Stimulated activated naive CD4-positive, alpha-beta T cell treated with Interleukin-2 at 50 U/mL for 16 hours (primary cell): ENCODE data around the gene THBS1.

Experiments used
- DNase-seq: peaks from one replicate; lab custom pipeline; 2025; lab: John Stamatoyannopoulos, UW

The THBS1 gene

DNA sequence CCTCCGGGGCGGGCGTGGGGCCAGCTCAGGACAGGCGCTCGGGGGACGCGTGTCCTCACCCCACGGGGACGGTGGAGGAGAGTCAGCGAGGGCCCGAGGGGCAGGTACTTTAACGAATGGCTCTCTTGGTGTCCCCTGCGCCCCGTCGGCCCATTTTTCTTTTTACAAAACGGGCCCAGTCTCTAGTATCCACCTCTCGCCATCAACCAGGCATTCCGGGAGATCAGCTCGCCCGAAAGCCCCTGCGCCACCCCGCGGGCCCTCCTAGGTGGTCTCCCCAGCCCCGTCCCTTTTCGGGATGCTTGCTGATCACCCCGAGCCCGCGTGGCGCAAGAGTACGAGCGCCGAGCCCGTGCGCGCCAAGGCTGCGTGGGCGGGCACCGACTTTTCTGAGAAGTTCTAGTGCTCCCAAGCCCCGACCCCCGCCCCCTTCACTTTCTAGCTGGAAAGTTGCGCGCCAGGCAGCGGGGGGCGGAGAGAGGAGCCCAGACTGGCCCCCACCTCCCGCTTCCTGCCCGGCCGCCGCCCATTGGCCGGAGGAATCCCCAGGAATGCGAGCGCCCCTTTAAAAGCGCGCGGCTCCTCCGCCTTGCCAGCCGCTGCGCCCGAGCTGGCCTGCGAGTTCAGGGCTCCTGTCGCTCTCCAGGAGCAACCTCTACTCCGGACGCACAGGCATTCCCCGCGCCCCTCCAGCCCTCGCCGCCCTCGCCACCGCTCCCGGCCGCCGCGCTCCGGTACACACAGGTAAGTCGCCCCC, at the start of gene THBS1:
TSS of gene THBS1 (plus strand) at position 595 of the 757 bp plus-strand sequence. CDS start 779 bp downstream, outside the sequence.
- DNase-seq = peak; percentile 47

- DNase-seq = no peak
Observed at GRCh38 chr15:39534996-39535395, 45.9 kb upstream of the THBS1 start.

- no peak for DNase-seq
Observed at GRCh38 chr15:39535466-39535865, 45.4 kb upstream of the THBS1 start.

GRCh38 chr15:39538936-39539335, 41.9 kb upstream of the THBS1 start:
- DNase-seq = no peak

DNA sequence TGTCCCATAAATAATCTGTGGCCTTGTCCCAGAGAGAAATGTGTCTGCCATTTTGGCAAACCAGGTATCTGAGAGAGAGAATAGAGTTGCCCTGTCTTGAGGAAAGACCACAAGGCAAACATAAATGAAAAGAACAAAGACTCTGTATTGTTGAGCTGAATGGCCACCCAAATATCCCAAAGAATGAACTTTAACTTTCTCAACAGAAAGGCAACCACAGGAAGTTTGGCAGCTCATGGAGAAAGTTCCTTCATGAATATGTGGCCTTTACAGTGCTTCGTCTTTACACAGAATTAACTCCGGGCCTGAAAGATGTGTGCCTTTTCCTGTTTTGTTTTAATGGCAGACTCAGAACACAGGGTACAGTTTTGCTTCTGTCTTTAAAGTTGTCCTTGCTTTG, 41.4 kb upstream of the THBS1 start:
- no peak for DNase-seq

- DNase-seq = no peak
Observed at GRCh38 chr15:39539973-39540558, 40.8 kb upstream of the THBS1 start.

- DNase-seq = no peak
Observed at GRCh38 chr15:39542385-39543065, 38.4 kb upstream of the THBS1 start.

- no peak for DNase-seq
Observed at GRCh38 chr15:39543651-39544050, 37.2 kb upstream of the THBS1 start.

DNA sequence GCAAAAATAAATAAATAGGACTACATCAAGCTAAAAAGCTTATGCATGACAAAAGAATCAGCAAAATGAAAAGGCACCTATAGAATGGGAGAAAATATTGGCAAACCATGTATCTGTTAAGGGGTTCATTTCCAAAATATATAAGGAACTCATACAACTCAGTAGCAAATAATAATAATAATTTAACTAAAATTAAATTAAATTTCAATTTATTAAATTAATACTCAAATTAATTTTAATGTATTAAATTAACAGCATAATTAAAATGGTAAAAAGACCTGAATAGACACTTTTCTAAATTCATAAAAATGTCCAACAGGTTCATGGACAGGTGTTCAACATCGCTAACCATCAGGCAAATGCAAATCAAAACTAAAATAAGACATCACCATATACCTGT, 34.0 kb upstream of the THBS1 start:
- no peak for DNase-seq

DNA sequence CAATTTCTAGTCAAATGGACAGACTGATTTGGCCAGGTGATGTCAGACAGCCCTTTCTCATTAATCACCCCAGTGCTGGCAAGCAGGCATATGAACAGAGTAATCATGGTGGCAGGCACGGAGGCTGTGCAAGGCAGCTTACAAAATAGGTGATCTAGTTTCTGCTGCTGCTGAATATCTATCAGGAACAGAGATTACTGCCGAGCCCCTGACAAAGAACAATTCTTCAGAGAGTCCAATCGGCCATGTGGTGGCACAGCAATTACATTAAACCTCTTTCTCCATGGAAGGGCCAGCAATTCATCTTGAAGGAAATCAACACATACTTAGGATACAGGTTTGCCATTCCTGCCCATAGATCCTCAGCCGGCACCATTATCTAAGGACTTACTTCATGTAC, 32.3 kb upstream of the THBS1 start:
- no peak for DNase-seq

GRCh38 chr15:39549912-39550311, 31.0 kb upstream of the THBS1 start:
- no peak for DNase-seq

DNA sequence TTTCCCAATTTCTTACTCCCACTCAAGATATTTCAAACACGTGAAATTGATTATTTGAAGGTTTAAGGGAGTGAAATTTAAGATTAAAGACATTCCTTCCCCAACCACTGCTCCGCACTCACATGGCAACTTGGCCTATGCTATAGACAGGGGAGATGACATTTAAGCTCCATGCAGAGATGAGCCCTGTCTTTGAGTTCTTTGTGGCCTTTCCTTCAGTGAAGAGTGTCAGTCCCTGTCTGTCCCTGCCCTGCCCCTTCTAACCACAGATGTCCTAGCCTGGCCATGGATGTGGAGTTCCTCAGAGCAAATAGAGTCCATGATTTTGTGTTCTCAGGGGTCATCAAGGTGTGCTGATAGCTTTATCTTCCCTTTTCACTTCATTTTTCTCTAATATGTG, 29.4 kb upstream of the THBS1 start:
- DNase-seq = no peak

- no peak for DNase-seq
Observed at GRCh38 chr15:39552556-39552955, 28.3 kb upstream of the THBS1 start.

GRCh38 chr15:39553947-39554693, 26.8 kb upstream of the THBS1 start:
- no peak for DNase-seq

GRCh38 chr15:39554746-39555387, 26.0 kb upstream of the THBS1 start:
- DNase-seq = no peak

GRCh38 chr15:39555885-39556284, 25.0 kb upstream of the THBS1 start:
- DNase-seq = no peak

- DNase-seq = no peak
Observed at GRCh38 chr15:39556461-39556860, 24.4 kb upstream of the THBS1 start.

DNA sequence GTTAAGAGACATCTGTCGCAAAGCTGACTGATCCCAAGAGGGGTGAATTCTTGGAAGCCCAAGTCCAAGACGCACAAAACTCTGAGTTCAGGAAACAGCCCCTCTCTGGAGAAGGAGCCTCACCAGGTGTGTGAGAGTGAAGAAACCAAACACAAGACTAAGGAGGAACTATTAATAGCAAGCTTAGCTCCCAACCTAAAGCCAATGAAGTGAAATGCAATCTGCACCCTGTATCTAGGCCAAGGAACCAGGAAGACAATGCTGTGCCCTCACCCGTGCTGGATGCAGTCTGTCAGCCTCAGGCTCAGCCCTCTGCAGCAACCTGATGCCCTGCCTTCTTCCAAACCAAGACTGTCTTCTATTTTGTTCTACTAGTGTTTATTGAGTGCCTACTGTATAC, 22.5 kb upstream of the THBS1 start:
- DNase-seq = no peak

DNA sequence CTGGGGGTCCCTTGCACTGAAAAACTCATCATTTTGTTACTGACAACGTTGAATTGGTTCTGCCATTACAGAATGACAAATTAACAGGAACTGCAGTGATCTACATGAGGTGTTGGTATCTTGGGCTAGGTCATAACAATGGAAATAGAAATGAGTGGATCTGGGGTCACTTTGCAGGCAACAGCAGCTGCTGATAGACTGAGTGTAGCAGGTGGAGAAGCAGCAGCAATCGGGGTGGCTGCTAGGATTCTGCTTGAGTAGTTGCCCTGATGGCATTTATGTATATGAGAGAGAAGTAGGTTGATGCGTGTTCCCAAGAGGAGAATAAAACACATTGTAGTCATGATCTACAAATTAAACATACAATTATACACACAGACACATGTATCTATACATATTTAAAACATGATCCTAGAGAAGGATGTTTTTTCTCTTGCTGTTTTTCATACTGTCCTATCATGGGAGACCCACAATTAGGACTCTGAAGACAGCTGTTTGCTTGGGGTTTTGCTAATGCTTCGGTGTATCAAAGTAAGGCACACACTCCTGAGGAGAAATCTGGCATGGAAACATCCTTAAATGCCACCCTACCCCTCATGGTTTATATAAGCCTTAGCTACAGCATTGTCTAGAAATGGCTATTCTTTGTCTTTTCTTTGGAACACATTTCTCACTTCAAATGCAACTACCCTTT, 15.8 kb upstream of the THBS1 start:
- no peak for DNase-seq

- DNase-seq = no peak
Observed at GRCh38 chr15:39565851-39566250, 15.0 kb upstream of the THBS1 start.

DNA sequence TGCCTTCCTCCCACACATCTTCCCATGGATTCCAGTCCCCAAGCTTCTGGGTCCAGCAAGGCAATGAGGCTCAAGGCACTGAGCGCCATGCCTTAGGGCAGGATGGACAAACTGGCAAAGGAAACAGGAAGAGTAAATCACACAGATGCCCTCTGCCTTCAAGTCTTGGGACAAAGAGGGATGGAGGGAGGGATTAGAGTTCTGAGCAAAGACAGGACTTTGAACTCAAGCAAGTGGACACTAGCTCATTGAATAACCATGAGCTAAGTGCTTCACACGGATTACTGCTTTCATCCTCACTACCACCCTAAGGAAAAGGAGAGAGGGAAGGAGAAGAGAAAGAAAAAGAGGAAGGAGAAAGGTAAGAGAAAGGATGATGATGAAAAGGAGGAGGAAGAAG, 7.6 kb upstream of the THBS1 start:
- no peak for DNase-seq
